Fibroblast of the aortic adventitia (primary cell): ENCODE data around the gene ARHGAP10. TPM values are rescaled to one million over a fixed set of nuclear protein-coding genes. Genes with fewer than 3 reads are reported as not detected.

Source experiments
- DNase-seq: peaks from one replicate; pipeline ENCODE4 v3.0.0-alpha.2; 2010; ENCODE audit warnings: low read depth
- H3K4me3 ChIP-seq: 2 replicates; pipeline ENCODE4 v1.5.1; 2011; ENCODE audit warnings: low read depth, mild to moderate bottlenecking, control low read depth, low read length, moderate library complexity
- total RNA-seq: library from RNA; depleted of rRNA; stranded (reverse); fragments of >200 nt; gene quantifications from 2 replicates; pipeline ENCODE4 v1.2.3, GENCODE V29; 2012; ENCODE audit warnings: low replicate concordance
- TF ChIP-seq, protein P1 (sequence below): IDR thresholded peaks from 2 replicates; pipeline ENCODE4 v1.5.1; 2011; ENCODE audit warnings: mild to moderate bottlenecking, low read length, control low read depth, inconsistent platforms; ENCODE audit not compliant: insufficient read depth

ARHGAP10 gene
- total RNA-seq, 1 donor: 45.0 TPM

DNA sequence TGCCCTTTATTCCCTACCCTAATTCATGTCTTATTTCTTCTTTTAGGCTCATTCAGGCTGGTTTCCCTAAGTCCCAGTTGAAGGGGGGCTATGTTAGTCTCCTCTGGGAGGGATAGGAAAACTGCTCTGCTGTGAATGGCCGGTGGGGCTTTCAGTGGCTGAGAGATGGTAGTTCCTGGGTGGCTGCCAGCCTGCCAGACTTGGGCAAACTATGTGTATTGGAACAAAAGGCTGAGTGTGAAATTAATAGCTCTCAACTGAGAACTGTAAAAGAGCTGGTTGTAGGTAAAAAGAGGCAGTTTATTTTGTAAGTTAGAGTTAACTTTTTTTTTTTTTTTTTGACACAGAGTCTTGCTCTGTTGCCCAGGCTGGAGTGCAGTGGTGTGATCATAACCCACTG lies 28.8 kb downstream of the ARHGAP10 start:
- TF ChIP-seq, protein P1, sequence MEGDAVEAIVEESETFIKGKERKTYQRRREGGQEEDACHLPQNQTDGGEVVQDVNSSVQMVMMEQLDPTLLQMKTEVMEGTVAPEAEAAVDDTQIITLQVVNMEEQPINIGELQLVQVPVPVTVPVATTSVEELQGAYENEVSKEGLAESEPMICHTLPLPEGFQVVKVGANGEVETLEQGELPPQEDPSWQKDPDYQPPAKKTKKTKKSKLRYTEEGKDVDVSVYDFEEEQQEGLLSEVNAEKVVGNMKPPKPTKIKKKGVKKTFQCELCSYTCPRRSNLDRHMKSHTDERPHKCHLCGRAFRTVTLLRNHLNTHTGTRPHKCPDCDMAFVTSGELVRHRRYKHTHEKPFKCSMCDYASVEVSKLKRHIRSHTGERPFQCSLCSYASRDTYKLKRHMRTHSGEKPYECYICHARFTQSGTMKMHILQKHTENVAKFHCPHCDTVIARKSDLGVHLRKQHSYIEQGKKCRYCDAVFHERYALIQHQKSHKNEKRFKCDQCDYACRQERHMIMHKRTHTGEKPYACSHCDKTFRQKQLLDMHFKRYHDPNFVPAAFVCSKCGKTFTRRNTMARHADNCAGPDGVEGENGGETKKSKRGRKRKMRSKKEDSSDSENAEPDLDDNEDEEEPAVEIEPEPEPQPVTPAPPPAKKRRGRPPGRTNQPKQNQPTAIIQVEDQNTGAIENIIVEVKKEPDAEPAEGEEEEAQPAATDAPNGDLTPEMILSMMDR: no peak
- no peak for DNase-seq
- H3K4me3 ChIP-seq: no peak overlapping the region

GRCh38 chr4:147761218-147761883 lies 29.5 kb downstream of the ARHGAP10 start:
- no peak overlapping the region for H3K4me3 ChIP-seq
- TF ChIP-seq, protein P1: no peak
- no peak for DNase-seq

DNA sequence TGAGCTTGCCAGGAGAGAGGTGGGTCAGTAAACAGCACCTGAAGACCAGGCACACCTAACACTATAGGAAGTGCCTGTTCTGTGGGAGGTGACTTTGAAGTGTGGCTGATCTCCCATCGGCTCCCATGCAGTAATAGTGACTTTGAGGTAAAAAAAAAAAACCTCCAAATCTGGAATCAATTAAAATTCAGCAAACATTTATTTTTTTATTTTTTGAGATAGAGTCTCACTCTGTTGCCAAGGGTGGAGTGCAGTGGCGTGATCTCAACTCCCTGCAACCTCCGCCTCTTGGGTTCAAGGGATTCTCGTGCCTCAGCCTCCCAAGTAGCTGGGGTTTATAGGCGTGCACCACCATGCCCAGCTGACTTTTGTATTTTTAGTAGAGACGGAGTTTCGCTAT lies 32.4 kb downstream of the ARHGAP10 start:
- peak; percentile 33 for DNase-seq
- TF ChIP-seq, protein P1: no peak
- no peak overlapping the region for H3K4me3 ChIP-seq

GRCh38 chr4:147765121-147765529 lies 33.2 kb downstream of the ARHGAP10 start:
- no peak for DNase-seq
- TF ChIP-seq, protein P1: no peak
- no peak overlapping the region for H3K4me3 ChIP-seq

DNA sequence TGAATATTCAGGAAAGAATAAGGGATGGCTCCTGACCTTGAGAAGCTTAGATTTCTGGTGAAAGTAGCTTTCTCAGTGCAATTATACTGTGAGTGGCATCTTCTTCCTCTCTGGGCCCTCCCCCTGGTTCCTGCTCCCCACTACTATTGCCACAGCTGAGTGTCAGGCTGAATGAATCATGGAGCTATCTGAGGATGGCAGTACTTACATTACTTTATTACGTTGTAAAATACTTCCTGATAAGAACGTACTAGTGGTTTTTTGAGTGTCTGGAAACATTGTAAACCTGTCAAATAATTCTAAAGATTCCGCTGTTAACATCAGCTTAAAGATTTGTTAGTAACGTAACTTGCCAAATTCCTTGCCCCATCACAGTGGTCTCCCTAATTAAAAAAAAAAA lies 36.2 kb downstream of the ARHGAP10 start:
- TF ChIP-seq, protein P1: no peak
- DNase-seq: peak; percentile 77
- H3K4me3 ChIP-seq: no peak overlapping the region

GRCh38 chr4:147769386-147769785 lies 37.5 kb downstream of the ARHGAP10 start:
- TF ChIP-seq, protein P1: no peak
- H3K4me3 ChIP-seq: no peak overlapping the region
- no peak for DNase-seq

DNA sequence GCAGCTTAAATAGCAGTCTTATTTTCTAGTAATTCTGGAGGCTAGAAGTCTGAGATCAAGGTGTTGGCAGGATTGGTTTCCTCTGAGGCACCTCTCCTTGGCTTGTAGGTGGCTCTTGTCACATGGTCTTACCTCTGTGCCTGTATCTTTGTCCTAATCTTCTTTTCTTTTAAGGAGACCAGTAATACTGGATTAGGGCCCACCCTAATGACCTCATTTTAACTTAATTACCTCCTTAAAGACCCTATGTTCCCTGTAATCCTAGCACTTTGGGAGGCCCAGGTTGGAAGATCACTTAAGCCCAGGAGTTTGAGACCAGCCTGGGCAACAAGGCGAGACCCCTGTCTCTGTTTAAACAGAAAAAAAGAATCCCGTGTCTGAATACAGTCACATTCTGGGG lies 38.9 kb downstream of the ARHGAP10 start:
- H3K4me3 ChIP-seq: no peak overlapping the region
- TF ChIP-seq, protein P1: no peak
- no peak for DNase-seq
